Keratinocyte (primary cell): ENCODE data around the gene GARS1. TPM values are rescaled to one million over a fixed set of nuclear protein-coding genes. Genes with fewer than 3 reads are reported as not detected.

Source experiments
- DNase-seq: peaks from one replicate; pipeline ENCODE4 v3.0.0-alpha.2; 2011; ENCODE audit warnings: low read depth, missing footprints, low spot score
- FAIRE-seq: peaks from 2 replicates; lab custom pipeline; 2011; peaks lifted over from hg19 to GRCh38; lab: Jason Lieb, UNC
- H2AFZ ChIP-seq: 2 replicates; pipeline ENCODE4 v1.6.0; 2012; ENCODE audit warnings: low read length, control low read depth, inconsistent platforms; ENCODE audit not compliant: control insufficient read depth
- H3K27ac ChIP-seq: 2 replicates; pipeline ENCODE4 v1.5.1; 2011; ENCODE audit warnings: low read length; ENCODE audit not compliant: control insufficient read depth, insufficient read depth
- H3K27me3 ChIP-seq: 3 replicates; pipeline ENCODE4 v1.6.0; 2011; ENCODE audit warnings: low read length; ENCODE audit not compliant: control insufficient read depth, insufficient read depth; ENCODE audit errors: extremely low read depth
- H3K36me3 ChIP-seq, 2 experiments: 2 replicates in 1 of 2; 3 replicates in 1 of 2; pipeline ENCODE4 v1.5.1; 2011; ENCODE audit warnings: low read length in 2 of 2, mild to moderate bottlenecking in 1 of 2; ENCODE audit not compliant: control insufficient read depth in 2 of 2, insufficient read depth in 2 of 2; ENCODE audit errors: extremely low read depth in 1 of 2
- H3K4me1 ChIP-seq: 3 replicates; pipeline ENCODE4 v1.5.1; 2011; ENCODE audit warnings: low read length; ENCODE audit not compliant: control insufficient read depth, insufficient read depth; ENCODE audit errors: extremely low read depth
- H3K4me2 ChIP-seq: 3 replicates; pipeline ENCODE4 v1.6.0; 2011; ENCODE audit warnings: low read depth, low read length; ENCODE audit not compliant: control insufficient read depth, insufficient read depth; ENCODE audit errors: extremely low read depth
- H3K4me3 ChIP-seq, 3 experiments: fragments of 200-600 bp in 1 of 3; sonication (generic) in 1 of 3; 2 replicates in 2 of 3; 3 replicates in 1 of 3; pipeline ENCODE4 v1.5.1; 2011 to 2016; ENCODE audit warnings: low read length in 3 of 3, mild to moderate bottlenecking in 3 of 3, control low read depth in 2 of 3, inconsistent platforms in 1 of 3, low read depth in 1 of 3, mixed read lengths in 1 of 3, mixed run types in 1 of 3, moderate library complexity in 1 of 3; ENCODE audit not compliant: control insufficient read depth in 2 of 3, insufficient read depth in 2 of 3; ENCODE audit errors: extremely low read depth in 1 of 3
- H3K79me2 ChIP-seq: 2 replicates; pipeline ENCODE4 v1.6.0; 2012; ENCODE audit warnings: low read length; ENCODE audit not compliant: control insufficient read depth, insufficient read depth
- H3K9ac ChIP-seq: 3 replicates; pipeline ENCODE4 v1.6.0; 2011; ENCODE audit warnings: low read length; ENCODE audit not compliant: control insufficient read depth, insufficient read depth; ENCODE audit errors: extremely low read depth
- H3K9me1 ChIP-seq: 3 replicates; pipeline ENCODE4 v1.6.0; 2011; ENCODE audit warnings: low read length; ENCODE audit not compliant: control insufficient read depth, insufficient read depth; ENCODE audit errors: extremely low read depth
- H3K9me3 ChIP-seq: 2 replicates; pipeline ENCODE4 v1.5.1; 2012; ENCODE audit warnings: low read depth, low read length; ENCODE audit not compliant: control insufficient read depth
- H4K20me1 ChIP-seq: 3 replicates; pipeline ENCODE4 v1.6.0; 2011; ENCODE audit warnings: low read length; ENCODE audit not compliant: control insufficient read depth, insufficient read depth; ENCODE audit errors: extremely low read depth
- CTCF ChIP-seq, 3 experiments: IDR thresholded peaks in 1 of 3; conservative IDR thresholded peaks in 1 of 3; optimal IDR thresholded peaks in 1 of 3; 2 replicates in 2 of 3; 3 replicates in 1 of 3; pipeline versions ENCODE3 to v1.5.1; 2011; ENCODE audit warnings: low read length in 3 of 3, mild to moderate bottlenecking in 3 of 3, moderate library complexity in 2 of 3, control low read depth in 1 of 3, inconsistent platforms in 1 of 3; ENCODE audit not compliant: insufficient read depth in 2 of 3; ENCODE audit errors: extremely low read depth in 1 of 3
- EZH2 ChIP-seq: IDR thresholded peaks from one replicate; pipeline ENCODE4 v1.6.1; 2012; ENCODE audit warnings: inconsistent platforms, mild to moderate bottlenecking, low read length, moderate library complexity
- dilution Hi-C: fragments of 300-500 bp; cut with MboI; formaldehyde crosslinking; loops from one replicate; pipeline ENCODE4 v1.7.0; 2020; ENCODE audit warnings: low sequenced_read_pairs; ENCODE audit not compliant: extremely low pct_ligation_motif_present
- polyA plus RNA-seq, 5 experiments: library from polyadenylated mRNA; depleted of rRNA in 3 of 5; stranded (reverse) in 3 of 5; stranded (forward) in 1 of 5; unstranded in 1 of 5; fragments of >200 nt; gene quantifications; 1 replicate in 1 of 5; 2 replicates in 3 of 5; 3 replicates in 1 of 5; pipeline versions ENCODE4 v1.2.1 to v1.2.3, GENCODE V29; 2011 to 2012; ENCODE audit warnings: missing spikeins in 2 of 5, low read depth in 1 of 5, low replicate concordance in 1 of 5

The GARS1 gene
- polyA plus RNA-seq, 1 donor (not counting 4 experiments of a cell fraction or from before 2014, with no cell fraction given) = 411 TPM

GRCh38 chr7:30662431-30662939 is 67.8 kb downstream of the GARS1 start:
- no peak overlapping the region for H3K9ac ChIP-seq
- H2AFZ ChIP-seq = no peak overlapping the region
- H3K4me1 ChIP-seq = no peaks in the 10 kb centered on the region
- peaks cover 8% of the 10 kb centered on the region for H3K27me3 ChIP-seq
- H3K9me1 ChIP-seq = no peaks in the 10 kb centered on the region
- DNase-seq (no peak), FAIRE-seq (no peak)
- H4K20me1 ChIP-seq = no peaks in the 10 kb centered on the region
- TF ChIP-seq EZH2 (no peak), CTCF (optimal IDR thresholded peaks at IDR 0.05 in 1 of 3, IDR thresholded peaks at IDR 0.05 in 1 of 3, conservative IDR thresholded peaks at IDR 0.05 in 1 of 3; ENCODE audit: extremely low read depth in 1 of 3, insufficient read depth in 2 of 3, low read length in 3 of 3) (no peak)
- H3K79me2 ChIP-seq = no peaks in the 10 kb centered on the region
- no peak overlapping the region for H3K4me2 ChIP-seq
- dilution Hi-C loops = no loop called here
- no peak overlapping the region for H3K27ac ChIP-seq
- no peaks in the 10 kb centered on the region for H3K9me3 ChIP-seq
- no peaks in the 10 kb centered on the region for H3K36me3 ChIP-seq
- H3K4me3 ChIP-seq = no peak overlapping the region

GRCh38 chr7:30663414-30663813 is 68.7 kb downstream of the GARS1 start:
- H3K9me1 ChIP-seq = no peaks in the 10 kb centered on the region
- DNase-seq (no peak), FAIRE-seq (no peak)
- no peak overlapping the region for H3K4me2 ChIP-seq
- dilution Hi-C loops = no loop called here
- H4K20me1 ChIP-seq = no peaks in the 10 kb centered on the region
- H3K4me1 ChIP-seq = no peaks in the 10 kb centered on the region
- no peak overlapping the region for H3K27ac ChIP-seq
- TF ChIP-seq EZH2 (no peak), CTCF (optimal IDR thresholded peaks at IDR 0.05 in 1 of 3, IDR thresholded peaks at IDR 0.05 in 1 of 3, conservative IDR thresholded peaks at IDR 0.05 in 1 of 3; ENCODE audit: extremely low read depth in 1 of 3, insufficient read depth in 2 of 3, low read length in 3 of 3) (no peak)
- no peak overlapping the region for H3K4me3 ChIP-seq
- no peak overlapping the region for H2AFZ ChIP-seq
- H3K27me3 ChIP-seq = peaks cover 11% of the 10 kb centered on the region
- no peak overlapping the region for H3K9ac ChIP-seq
- no peaks in the 10 kb centered on the region for H3K36me3 ChIP-seq
- no peaks in the 10 kb centered on the region for H3K9me3 ChIP-seq
- no peaks in the 10 kb centered on the region for H3K79me2 ChIP-seq
